GM19467 (cell line): ENCODE results near the gene PNLIPRP1.

ENCODE experiments used
- ATAC-seq: cut with Tn5 transposase; IDR thresholded peaks from one replicate; pipeline ENCODE4 v1.9.1; 2021; ENCODE audit warnings: mild to moderate bottlenecking, moderate library complexity; ENCODE audit not compliant: unreplicated experiment

The PNLIPRP1 gene

GRCh38 chr10:116598329-116598728 is 7.6 kb downstream of the PNLIPRP1 start:
- ATAC-seq = no peak

GRCh38 chr10:116599991-116600390 is 9.2 kb downstream of the PNLIPRP1 start:
- ATAC-seq = no peak

- ATAC-seq = no peak
These were observed 12.1 kb downstream of the PNLIPRP1 start for GRCh38 chr10:116602648-116603400.

GRCh38 chr10:116606061-116606483 is 15.3 kb downstream of the PNLIPRP1 start:
- ATAC-seq = no peak

GRCh38 chr10:116607336-116607735 is 16.6 kb downstream of the PNLIPRP1 start:
- ATAC-seq = no peak

GRCh38 chr10:116608686-116609594 is 18.2 kb downstream of the PNLIPRP1 start:
- ATAC-seq = no peak

- no peak for ATAC-seq
These were observed 19.8 kb downstream of the PNLIPRP1 start for GRCh38 chr10:116610443-116611152.

- ATAC-seq = no peak
These were observed 20.4 kb downstream of the PNLIPRP1 start for GRCh38 chr10:116611153-116611545.

- no peak for ATAC-seq
These were observed 21.5 kb downstream of the PNLIPRP1 start for GRCh38 chr10:116612107-116612769.

GRCh38 chr10:116613471-116613870 is 22.7 kb downstream of the PNLIPRP1 start:
- no peak for ATAC-seq

- no peak for ATAC-seq
These were observed 24.0 kb downstream of the PNLIPRP1 start for GRCh38 chr10:116614796-116615195.

- ATAC-seq = no peak
These were observed 24.5 kb downstream of the PNLIPRP1 start for GRCh38 chr10:116615199-116615776.

GRCh38 chr10:116620423-116621400 is 30.0 kb downstream of the PNLIPRP1 start, which contains the start of gene PNLIPRP2:
TSS of gene PNLIPRP2 (plus strand) at chr10:116620953.
- ATAC-seq = no peak

- ATAC-seq = no peak
These were observed 30.7 kb downstream of the PNLIPRP1 start for GRCh38 chr10:116621476-116621875.

GRCh38 chr10:116621934-116622655 is 31.3 kb downstream of the PNLIPRP1 start:
- no peak for ATAC-seq

GRCh38 chr10:116625845-116626244 is 35.1 kb downstream of the PNLIPRP1 start:
- ATAC-seq = no peak

- no peak for ATAC-seq
These were observed 36.1 kb downstream of the PNLIPRP1 start for GRCh38 chr10:116626815-116627214.

- no peak for ATAC-seq
These were observed 36.7 kb downstream of the PNLIPRP1 start for GRCh38 chr10:116627386-116627933.
